Activated CD8-positive, alpha-beta memory T cell treated with anti-CD3 and anti-CD28 coated beads, Interleukin-2, amount 50 U/mL, for 48 hours (primary cell): ENCODE results near the gene PEX14.
"Not testable (repeated sequence)": the region's sequence is repeated elsewhere in the genome, so short reads cannot be mapped to it uniquely, and the experiment has no call there.

Source experiments
- DNase-seq: peaks from one replicate; pipeline ENCODE4 v3.0.0-alpha.2; 2020

PEX14 gene

DNA sequence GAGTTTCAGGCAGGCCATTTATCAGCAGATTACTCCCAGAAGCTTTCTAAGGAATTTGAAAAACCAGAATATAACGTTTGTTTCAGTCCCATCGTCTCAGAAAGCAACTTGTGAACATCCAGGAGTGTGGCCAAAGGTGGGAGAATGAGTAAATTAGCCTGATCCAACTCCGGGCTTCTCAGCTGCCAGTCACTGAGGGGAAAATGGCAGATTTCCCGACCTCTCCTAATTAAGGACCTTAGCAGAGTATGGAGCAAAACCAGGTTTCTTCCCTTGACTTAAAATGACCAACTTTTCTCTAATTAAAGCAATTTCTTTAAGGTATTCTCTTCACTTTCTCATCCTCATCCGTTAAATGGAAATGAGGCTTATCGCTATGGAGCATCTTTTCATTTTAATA lies 23.9 kb upstream of the PEX14 start:
- DNase-seq = no peak

DNA sequence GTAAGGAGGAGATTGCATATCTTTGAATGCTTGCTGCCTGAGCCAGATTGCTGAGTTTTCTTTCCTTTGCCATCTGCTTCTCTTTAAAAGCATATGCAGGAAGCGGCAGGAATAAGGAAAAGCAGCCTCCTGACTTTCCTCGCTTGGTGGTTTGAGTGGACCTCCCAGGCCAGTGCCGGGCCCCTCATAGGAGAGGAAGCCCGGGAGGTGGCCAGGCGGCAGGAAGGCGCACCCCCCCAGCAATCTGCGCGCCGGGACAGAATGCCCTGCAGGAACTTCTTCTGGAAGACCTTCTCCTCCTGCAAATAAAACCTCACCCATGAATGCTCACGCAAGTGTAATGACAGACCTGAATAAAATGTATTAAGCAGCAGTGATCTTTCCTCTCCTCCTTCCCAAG lies 23.5 kb upstream of the PEX14 start:
- DNase-seq = no peak

DNA sequence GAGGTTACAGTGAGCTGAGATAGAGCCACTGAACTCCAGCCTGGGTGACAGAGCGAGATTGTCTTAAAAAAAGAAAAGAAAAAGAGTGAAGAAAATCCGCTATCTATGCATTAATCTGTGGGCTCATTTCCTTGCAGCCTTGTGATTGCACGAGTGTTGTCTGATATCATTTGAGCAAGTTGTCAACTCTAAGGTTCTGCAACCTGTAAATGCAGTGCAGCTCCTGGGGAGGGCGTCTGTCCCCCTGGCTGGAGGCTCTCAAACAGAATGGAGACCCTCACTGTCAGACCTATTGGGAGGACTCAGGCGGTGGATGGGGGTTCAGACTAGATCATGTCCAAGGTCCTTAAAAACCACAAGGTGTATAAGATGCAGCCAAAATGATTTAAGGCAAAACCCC lies 18.7 kb upstream of the PEX14 start:
- no peak for DNase-seq

DNA sequence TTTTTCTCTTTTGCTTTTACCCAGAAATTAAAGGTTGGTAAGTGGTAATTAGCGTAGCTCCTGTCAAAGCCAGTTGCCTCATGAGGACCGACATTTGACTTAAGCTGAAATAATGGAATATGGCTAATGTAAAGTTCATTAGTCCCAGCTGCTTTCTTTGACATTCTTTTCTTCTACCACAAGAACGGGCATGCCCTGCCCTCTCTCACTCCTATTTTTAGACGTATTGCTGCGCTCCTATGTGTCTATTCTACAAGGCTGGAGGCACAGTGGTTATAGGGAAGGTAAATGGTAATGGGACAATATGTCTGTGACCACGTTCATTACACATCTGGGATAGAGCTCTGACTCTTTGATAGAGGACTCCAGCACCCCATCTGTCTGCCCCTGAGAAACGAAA lies 18.1 kb upstream of the PEX14 start:
- no peak for DNase-seq

DNA sequence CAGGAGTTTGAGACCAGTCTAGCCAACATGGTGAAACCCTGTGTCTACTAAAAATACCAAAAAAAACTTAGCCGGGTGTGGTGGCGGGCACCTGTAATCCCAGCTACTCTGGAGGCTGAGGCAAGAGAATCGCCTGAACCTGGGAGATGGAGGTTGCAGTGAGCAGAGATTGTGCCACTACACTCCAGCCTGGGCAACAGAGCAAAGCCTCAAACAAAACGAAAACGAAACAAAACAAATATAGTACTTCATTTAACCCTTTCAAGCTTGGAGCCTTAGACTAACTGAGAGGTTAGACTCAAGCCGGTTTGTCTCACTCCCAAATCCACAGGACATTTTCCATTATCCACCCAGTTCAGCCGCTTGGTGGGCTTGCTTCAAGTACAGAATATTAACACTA lies 17.3 kb upstream of the PEX14 start:
- not testable (repeated sequence) for DNase-seq

DNA sequence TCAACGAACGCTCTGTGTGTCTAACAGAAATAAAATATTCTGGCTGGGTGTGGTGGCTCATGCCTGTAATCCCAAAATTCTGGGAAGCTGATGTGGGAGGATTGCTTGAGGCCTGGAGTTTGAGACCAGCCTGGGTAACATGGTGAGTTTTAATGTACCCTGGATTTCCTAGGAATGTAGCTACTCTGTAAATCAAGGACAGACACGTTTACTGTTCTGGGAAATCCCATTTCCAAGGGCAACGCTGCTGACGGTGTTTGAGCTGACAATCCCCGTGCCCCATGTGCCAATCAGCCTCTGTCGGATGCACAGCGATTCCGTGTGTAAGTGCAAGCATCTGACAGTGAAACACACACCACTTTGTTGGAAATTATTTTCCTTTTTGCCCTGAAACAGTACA lies 16.9 kb upstream of the PEX14 start:
- no peak for DNase-seq

DNA sequence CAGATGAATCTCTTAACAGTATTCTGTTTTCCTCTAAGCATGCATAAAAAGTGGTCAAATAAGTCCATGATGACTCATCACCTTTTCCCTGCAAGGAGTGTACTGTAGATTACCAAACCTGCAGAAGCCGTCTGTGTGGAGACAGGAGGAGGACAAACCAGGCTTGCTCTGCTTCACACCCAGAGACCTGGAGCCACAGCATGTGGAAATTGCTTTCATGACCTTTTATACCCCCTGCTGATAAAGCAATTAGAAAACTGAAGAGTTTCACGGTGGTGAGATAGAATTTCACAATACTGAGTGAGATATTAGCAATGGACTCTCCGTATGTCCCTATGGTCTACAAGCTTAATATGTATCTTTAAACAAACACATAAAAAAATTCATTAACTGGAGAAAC lies 15.6 kb upstream of the PEX14 start:
- DNase-seq = no peak

DNA sequence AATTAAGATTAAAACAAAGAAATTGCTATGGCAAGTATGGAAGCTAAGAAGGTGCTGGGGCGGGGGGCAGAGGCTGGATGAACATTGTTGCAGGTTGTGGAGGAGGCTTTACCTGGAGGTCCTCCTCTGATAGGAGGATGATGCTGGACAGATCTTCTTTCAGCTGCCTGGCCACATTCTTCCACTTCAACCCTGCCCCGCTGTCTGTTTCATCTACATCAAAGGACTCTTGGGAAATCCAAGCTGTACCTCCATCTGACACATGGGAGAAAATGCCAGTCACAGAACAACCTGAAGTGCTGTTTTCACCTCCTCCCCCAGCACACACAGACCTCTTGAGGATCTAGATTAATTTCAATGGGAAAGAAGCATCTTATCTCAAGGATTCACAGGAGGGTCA lies 7.7 kb upstream of the PEX14 start:
- no peak for DNase-seq

DNA sequence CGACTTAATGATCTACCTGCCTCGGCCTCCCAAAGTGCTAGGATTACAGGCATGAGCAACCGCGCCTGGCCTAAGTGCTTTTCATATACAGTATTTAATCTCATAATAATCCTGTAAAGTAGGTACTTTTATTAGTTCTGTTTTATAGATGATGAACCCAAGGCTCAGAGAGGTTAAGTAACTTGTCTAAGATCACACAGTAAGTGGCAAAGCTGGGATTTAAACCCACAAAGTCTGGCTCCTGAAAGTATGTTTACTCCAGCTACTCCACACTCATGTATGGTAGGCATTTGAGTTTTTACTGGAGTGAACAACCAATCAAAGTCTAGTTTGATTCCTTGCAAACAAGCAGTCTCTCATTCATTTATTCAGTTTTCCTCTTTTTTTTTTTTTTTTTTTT lies 4.7 kb upstream of the PEX14 start:
- no peak for DNase-seq

DNA sequence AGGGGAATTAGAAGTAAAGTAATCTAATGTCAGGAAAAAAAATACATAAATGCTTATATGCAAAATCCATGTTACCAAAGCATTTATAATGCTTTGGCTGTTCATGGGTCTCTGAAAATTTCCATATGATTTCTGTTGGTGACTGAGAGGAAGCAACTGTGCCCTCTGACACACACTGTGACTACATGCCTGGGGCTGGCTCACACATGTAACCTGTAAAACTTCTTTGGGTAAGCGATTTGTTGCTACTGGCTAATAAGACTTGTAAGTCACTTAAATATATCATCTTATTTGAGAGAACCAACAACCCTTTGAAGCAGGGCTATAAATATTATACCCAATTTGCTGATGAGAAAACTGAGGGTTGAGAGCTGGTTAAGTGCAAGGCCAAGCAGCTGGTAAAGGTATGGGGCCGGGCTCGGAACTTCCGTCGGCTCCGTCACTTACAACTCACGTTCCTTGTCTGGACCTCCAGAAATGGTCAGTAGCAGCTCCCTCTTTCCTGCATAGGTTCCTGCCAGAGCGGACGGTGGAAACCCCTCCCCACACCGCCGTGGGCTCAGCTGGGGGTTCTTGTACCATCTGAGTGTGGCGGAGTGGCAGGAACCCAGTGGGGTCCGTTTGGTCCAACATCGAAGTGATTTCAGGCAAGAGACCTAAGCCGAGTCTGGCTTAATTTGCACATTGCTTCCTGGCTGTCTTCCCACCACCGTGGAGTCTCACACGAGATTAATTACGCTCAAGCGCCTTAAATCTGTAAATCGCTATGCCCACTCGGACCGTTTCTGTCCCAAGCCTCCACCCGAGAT lies 3.1 kb upstream of the PEX14 start:
- DNase-seq = peak; percentile 59

DNA sequence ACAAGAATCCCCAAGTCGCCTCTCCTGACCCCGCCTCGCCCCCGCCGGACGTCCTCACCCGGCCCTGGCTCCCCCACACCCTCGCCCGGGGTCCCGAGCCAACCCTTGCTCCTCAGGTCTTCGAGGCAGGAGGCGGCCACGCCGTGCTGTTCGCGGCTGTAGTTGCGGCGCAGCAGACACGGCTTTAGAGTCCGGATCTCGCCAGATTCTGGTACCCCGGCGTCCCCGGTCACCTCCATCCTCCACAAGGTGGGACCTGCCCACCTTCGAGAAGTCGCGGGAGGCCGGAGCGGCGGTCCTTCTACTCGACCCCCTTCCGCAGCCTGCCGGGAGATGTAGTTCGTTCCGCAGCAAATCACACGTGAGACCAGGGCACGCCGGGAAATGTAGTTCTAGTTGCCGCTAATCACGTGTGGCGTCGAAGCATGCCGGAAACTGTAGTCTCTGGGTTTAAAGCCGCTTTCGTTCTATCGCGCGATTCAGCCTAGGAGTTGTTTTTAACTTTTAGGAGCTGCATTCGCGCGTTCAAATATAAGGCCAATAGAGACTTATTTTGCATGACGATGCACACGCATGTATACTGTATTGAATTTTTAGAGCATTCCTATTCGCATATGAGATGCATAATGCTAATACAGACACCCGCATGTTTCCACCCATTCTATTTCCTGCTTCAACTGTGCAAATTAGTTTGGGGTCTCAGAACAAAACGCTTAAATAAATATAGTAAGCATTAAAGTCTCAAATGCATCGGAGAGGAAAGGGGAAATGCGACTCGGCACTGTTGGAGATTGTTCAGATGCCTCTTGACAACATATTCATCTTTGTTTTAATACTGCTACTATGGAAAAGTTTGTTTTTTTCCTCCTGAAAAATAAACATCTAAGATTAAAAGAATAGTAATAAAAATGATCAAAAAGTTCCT lies 2.3 kb upstream of the PEX14 start, which contains the start of gene DFFA:
Gene DFFA, minus strand, starts transcription at position 310 of the 925 bp plus-strand sequence. Its CDS starts 71 bp downstream, at position 239.
- DNase-seq = peak; percentile 92

DNA sequence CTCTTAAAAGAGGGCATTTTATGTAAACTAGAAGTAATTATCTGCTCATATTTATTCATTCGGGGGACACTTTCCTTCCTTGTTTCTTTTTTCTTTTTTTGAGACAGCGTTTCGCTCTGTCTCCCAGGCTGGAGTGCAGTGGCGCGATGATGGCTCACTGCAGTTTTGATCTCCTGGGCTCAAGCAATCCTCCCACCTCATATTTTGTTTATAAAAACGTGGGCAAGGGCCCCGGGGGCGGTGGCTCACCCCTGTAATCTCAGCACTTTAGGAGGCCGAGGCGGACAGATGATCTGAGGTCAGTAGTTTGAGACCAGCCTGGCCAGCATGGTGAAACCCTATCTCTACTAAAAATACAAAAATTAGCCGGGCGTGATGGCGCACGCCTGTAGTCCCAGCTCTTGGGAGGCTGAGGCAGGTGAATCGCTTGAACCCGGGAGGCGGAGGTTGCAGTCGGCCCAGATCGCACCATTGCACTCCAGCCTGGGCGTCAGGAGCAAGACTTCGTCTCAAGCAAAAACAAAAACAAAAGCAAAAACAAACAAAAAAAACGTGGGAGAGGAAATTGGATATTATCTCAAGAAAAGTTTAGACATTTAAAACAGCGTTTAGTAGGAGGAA lies 1.5 kb upstream of the PEX14 start:
- DNase-seq = no peak

DNA sequence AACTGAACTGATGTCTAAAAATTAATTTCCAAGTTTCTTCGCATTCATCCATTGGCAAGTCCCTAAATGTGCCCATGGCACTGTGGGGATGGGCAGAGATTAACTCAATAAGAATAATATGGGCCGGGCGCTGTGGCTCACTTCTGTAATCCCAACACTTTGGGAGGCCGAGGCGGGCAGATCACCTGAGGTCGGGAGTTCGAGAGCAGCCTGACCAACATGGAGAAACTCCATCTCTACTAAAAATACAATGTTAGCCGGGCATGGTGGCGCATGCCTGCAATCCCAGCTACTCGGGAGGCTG lies 489 bp upstream of the PEX14 start:
- DNase-seq = not testable (repeated sequence)

DNA sequence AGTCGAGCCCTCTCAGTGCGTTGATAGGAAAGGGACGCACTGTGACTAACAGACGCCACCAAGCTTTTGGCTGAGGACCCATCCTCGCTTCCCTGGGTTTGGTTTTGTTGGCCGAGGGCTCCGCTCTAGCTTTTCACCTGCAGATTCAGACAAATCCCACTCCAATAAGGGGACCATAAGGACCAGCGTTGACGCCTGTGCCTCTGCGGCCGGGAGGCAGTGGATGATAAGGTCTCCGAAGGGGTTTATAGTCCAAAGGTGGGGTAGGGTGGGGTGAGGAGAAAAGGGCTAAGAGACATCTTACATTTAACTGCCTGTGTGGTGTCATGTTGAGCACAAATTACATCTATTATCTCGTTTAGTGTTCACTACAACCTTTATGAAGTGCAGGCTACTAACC lies 760 bp downstream of the PEX14 start:
- no peak for DNase-seq

DNA sequence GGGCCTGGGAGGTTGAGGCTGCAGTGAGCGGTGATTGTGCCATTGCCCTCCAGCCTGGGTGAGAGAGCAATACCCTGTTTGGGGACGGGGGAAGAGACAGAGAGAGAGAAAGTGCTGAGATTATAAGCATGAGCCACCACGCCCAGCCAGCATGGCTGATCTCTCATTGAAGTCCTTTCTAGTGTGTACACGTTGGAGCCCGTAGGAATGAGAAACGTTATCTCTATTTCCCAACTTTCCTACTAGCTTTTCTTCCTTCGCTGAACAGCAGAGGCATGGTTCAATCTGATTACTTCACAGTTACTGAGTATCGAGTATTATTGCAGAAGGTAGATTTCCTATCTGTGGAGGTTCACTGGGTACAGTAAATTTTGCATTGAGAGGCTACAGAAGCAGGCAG lies 4.5 kb downstream of the PEX14 start:
- no peak for DNase-seq

DNA sequence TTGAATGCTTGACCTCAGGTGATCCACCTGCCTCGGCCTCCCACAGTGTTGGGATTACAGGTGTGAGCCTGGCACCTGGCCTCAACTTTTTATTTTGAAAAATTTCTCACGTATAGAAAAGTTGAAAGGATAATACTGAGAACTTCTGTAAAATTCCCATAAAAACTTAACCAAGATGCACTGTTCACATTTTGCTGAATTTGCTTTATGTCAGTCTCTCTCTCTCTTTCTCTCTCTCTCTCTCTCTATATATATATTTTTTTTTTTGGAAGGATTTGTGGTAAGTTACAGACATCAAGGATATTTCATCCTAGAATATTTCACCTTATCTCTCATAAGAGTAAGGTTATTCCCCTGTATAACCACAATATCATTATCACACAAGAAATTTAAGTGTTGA lies 5.9 kb downstream of the PEX14 start:
- DNase-seq = no peak

DNA sequence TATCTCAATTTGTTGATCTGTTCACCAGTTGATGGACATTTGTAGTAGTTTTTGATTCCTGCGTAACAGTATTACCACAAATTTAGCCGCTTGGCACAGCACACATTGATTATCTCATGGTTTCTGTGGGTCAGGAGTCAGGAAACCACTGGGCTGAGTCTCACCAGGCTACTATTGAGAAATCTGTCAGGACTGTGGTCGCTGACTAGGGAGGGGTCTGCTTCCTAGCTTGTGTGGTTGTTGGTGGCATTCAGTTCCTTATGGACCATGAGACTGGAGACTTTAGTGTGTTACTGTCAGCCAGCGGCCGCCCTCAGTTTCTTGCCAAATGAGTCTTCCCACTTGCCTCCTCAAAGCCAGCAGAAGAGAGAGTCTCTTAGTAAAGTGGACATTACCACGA lies 9.8 kb downstream of the PEX14 start:
- DNase-seq = no peak

DNA sequence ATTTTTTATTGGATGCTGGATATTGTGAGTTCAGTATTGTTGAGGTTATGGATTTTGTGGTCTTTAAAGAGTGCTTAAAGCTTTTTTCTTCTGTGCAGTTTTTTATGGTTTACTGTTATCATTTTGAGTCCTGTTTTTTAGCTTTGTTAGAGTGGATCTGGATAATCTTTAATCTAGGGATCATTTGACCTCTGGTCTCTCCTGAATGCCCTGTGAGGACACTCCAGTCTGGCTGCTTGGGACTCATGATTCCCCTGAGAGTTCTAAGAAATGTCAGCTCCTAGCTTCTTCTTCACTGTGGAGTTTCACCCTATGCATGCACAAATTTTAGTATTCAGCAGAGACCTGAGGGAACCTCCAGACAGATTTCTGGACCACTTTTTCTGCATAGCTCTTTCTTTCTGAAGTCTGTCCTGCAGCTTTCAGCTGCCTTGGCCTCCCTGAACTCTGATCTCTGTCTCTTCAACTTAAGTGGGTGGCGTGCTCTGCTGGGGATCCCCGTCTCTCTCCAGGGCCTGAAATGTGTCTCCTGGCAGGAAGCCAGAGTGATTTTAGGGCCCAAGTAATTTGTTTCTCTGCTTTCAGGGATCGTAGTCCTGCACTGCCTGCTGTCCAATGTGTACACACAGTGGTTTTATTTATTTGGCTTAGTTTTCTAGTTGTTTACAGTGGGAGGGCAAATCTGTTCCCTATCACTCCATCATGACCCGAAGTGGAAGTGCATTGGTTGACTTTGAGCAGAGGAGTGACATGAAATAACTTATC lies 14.7 kb downstream of the PEX14 start:
- no peak for DNase-seq

DNA sequence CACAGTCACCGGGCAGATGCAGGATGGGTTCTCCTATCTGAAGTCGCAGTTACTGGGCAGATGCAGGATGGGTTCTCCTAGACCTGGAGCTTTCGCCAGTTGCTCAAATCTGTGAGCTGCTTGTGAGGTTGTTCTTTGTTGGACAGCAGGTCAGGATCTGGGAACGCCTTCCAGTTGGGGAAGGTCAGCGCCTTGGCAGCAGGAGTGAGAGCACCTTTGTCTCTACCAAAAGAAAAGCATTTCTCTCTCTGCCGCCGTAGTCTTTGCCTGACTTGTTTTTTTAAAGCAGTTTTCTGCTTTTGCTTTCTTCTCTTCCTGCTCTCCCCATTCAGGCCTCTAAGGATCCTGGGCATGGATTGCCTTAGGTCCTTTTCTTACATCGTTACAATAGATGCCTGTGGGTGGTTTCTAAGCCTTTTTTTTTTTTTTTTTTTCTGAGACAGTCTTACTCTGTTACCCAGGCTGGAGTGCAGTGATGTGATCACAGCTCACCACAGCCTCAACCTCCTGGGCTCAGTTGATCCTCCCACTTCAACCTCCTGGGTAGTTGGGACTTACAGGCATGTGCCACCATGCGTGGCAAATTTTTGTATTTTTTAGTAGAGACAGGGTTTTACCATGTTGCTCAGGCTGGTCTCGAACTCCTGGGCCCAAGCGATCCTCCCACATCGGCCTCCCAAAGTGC lies 15.7 kb downstream of the PEX14 start:
- no peak for DNase-seq

DNA sequence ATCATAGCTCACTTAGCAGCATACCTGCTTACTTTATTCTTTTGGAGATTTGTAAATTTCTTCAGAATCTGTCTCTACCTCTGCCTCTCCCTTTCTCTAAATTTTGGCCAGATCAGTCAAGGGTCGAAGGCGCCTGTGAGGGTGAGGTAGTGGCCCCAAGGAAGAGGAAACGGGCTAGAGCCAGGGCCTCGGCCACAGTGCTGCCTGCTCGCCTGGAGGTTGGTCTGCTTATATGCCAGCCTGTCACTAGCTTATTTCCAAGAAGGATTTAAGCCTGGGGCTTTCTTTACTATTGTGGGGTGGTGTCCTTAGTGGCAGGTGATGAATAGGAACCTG lies 19.6 kb downstream of the PEX14 start:
- DNase-seq = no peak

DNA sequence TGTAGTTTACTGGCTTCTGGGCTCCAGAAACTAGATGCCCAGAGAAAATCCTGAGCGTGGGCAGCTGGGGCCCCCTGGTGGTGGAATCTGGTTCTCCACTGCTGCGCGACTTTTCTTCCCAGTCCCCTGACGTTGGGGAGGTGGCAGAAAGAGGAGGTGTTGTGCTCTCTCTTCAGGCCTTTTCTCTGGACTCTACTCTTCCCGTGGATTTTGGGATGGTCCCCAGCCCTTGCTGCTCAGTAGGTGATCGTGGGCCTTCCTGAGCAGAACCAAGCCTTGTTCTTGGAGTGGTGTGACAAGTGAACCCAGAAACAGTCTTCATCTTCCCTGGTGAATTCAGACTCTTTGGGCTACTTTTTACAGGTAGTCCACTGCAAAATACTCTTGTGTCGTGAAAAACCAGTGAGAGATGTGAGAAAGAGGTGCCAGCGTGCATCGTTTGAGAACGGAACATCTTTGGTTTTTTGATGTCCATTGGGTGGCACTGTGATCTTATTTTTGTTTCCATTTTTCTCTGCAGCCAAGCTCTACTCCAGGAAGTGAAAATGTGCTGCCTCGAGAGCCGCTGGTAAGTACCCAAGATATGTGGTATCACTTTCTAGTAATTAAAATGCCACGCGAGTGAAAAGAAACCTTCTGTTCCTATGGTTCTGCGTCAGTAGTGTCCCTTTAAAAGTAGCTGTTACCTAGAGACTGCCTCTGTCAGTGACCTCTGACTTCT lies 20.2 kb downstream of the PEX14 start:
- DNase-seq = peak; percentile 96

DNA sequence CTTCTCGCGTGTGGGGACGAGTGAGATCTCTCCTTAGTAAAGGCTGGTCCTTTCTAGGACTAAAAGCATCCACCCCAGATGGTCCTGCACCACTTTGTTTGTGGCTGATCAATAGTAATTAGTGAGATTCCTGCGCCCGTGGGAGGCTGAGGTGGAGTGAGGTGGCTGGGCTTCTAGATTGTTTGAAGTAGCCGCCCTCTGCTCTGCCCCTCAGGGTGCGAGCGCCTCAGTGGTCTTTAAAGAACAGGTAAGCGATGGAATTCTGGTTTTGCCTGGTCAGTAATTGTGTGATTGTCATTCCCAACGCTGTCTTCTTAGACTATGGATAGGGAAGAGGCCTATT lies 20.7 kb downstream of the PEX14 start:
- DNase-seq = no peak
